GM12892 (cell line): ENCODE measurements around the gene NRL.

ENCODE experiments used
- DNase-seq: peaks from one replicate; pipeline ENCODE4 v3.0.0; 2011; ENCODE audit not compliant: insufficient read length
- FAIRE-seq: peaks from 2 replicates; lab custom pipeline; 2011; peaks lifted over from hg19 to GRCh38; lab: Jason Lieb, UNC
- POLR2A ChIP-seq: IDR thresholded peaks from 2 replicates; pipeline ENCODE4 v1.6.1; 2011; ENCODE audit warnings: low read depth, low read length, control low read depth
- POLR2AphosphoS5 ChIP-seq: IDR thresholded peaks from 2 replicates; pipeline ENCODE4 v1.6.1; 2011; ENCODE audit warnings: low read depth, low read length, control low read depth
- TAF1 ChIP-seq: IDR thresholded peaks from 2 replicates; pipeline ENCODE4 v1.6.1; 2011; ENCODE audit warnings: low read depth, mild to moderate bottlenecking, control low read depth, low read length, borderline replicate concordance

The NRL gene

GRCh38 chr14:24072881-24073877 lies 41.6 kb downstream of the NRL start:
- DNase-seq, result no peak
- FAIRE-seq, result no peak
- TF ChIP-seq POLR2A (no peak), POLR2AphosphoS5 (no peak), TAF1 (no peak)

GRCh38 chr14:24072436-24072835 lies 42.3 kb downstream of the NRL start:
- no peak for TF ChIP-seq POLR2AphosphoS5
- TF ChIP-seq TAF1, result no peak
- TF ChIP-seq POLR2A, result no peak
- DNase-seq (no peak), FAIRE-seq (no peak)

- FAIRE-seq (no peak), DNase-seq (no peak)
- TF ChIP-seq POLR2AphosphoS5 (no peak), POLR2A (no peak), TAF1 (no peak)
These were observed 42.8 kb downstream of the NRL start for GRCh38 chr14:24071836-24072430.

- TF ChIP-seq POLR2AphosphoS5, result no peak
- no peak for TF ChIP-seq TAF1
- TF ChIP-seq POLR2A, result no peak
- DNase-seq, result no peak
- no peak for FAIRE-seq
These were observed 43.5 kb downstream of the NRL start, which contains the start of gene CPNE6 for GRCh38 chr14:24071144-24071697. Gene CPNE6, plus strand, starts transcription at chr14:24071562. Its CDS starts 1,375 bp downstream, at chr14:24072937.

- FAIRE-seq (no peak), DNase-seq (no peak)
- no peak for TF ChIP-seq POLR2AphosphoS5
- TF ChIP-seq POLR2A, result no peak
- TF ChIP-seq TAF1, result no peak
These were observed 44.2 kb downstream of the NRL start for GRCh38 chr14:24070285-24071143.

GRCh38 chr14:24069411-24069735 lies 45.4 kb downstream of the NRL start:
- FAIRE-seq (no peak), DNase-seq (no peak)
- TF ChIP-seq TAF1 (no peak), POLR2A (no peak), POLR2AphosphoS5 (no peak)

GRCh38 chr14:24068711-24069410 lies 45.9 kb downstream of the NRL start:
- no peak for FAIRE-seq
- TF ChIP-seq POLR2A, result no peak
- no peak for TF ChIP-seq POLR2AphosphoS5
- no peak for TF ChIP-seq TAF1

GRCh38 chr14:24067133-24068082 lies 47.3 kb downstream of the NRL start:
- DNase-seq (no peak), FAIRE-seq (no peak)
- TF ChIP-seq POLR2AphosphoS5 (no peak), POLR2A (no peak), TAF1 (no peak)

More at GRCh38 chr14:24068711-24069410, 45.9 kb downstream of the NRL start:
- no peak for DNase-seq

- TF ChIP-seq POLR2A (no peak), POLR2AphosphoS5 (no peak)
- DNase-seq, result no peak
These were observed 48.1 kb downstream of the NRL start for GRCh38 chr14:24066496-24067132.

More at GRCh38 chr14:24066496-24067132, 48.1 kb downstream of the NRL start:
- FAIRE-seq, result no peak
